Fibroblast of skin of right biceps (primary cell): Measurements from ENCODE around the gene OR6X1.

Experiments
- DNase-seq: peaks from one replicate; pipeline ENCODE4 v3.0.0-alpha.2; 2013

OR6X1 gene

GRCh38 chr11:123754101-123754568 lies at the start of gene OR6X1:
Gene OR6X1, minus strand, starts transcription at chr11:123754518. Its CDS starts 0 bp downstream, at chr11:123754518.
- DNase-seq = no peak

- no peak for DNase-seq
These were observed 47.4 kb upstream of the OR6X1 start for GRCh38 chr11:123801765-123802164.

- no peak for DNase-seq
These were observed 45.7 kb upstream of the OR6X1 start for GRCh38 chr11:123800036-123800435.

- no peak for DNase-seq
These were observed 45.1 kb upstream of the OR6X1 start for GRCh38 chr11:123799438-123799837.

GRCh38 chr11:123798513-123799252 lies 44.4 kb upstream of the OR6X1 start:
- DNase-seq = no peak

GRCh38 chr11:123798079-123798478 lies 43.8 kb upstream of the OR6X1 start:
- DNase-seq = no peak

- no peak for DNase-seq
These were observed 43.2 kb upstream of the OR6X1 start for GRCh38 chr11:123797541-123797940.

GRCh38 chr11:123797114-123797513 lies 42.8 kb upstream of the OR6X1 start:
- no peak for DNase-seq

- no peak for DNase-seq
These were observed 41.9 kb upstream of the OR6X1 start for GRCh38 chr11:123796226-123796625.

- DNase-seq = no peak
These were observed 29.2 kb upstream of the OR6X1 start for GRCh38 chr11:123783536-123783935.

GRCh38 chr11:123778511-123778910 lies 24.2 kb upstream of the OR6X1 start:
- DNase-seq = no peak

GRCh38 chr11:123775715-123776549 lies 21.6 kb upstream of the OR6X1 start:
- DNase-seq = no peak

- DNase-seq = no peak
These were observed 21.0 kb upstream of the OR6X1 start for GRCh38 chr11:123775289-123775688.

GRCh38 chr11:123773959-123774358 lies 19.6 kb upstream of the OR6X1 start:
- no peak for DNase-seq

GRCh38 chr11:123773026-123773425 lies 18.7 kb upstream of the OR6X1 start:
- DNase-seq = no peak

GRCh38 chr11:123771664-123772063 lies 17.3 kb upstream of the OR6X1 start:
- no peak for DNase-seq

- DNase-seq = no peak
These were observed 16.4 kb upstream of the OR6X1 start for GRCh38 chr11:123770712-123771111.

- no peak for DNase-seq
These were observed 11.3 kb upstream of the OR6X1 start for GRCh38 chr11:123765601-123766000.

- DNase-seq = no peak
These were observed 8.1 kb upstream of the OR6X1 start for GRCh38 chr11:123762422-123762821.

GRCh38 chr11:123760894-123761293 lies 6.6 kb upstream of the OR6X1 start:
- DNase-seq = no peak

- DNase-seq = no peak
These were observed 3.7 kb upstream of the OR6X1 start for GRCh38 chr11:123757976-123758375.

- DNase-seq = no peak
These were observed 1.5 kb upstream of the OR6X1 start for GRCh38 chr11:123755813-123756212.

GRCh38 chr11:123755344-123755743 lies 1.0 kb upstream of the OR6X1 start:
- no peak for DNase-seq

- no peak for DNase-seq
These were observed 1.2 kb downstream of the OR6X1 start for GRCh38 chr11:123753110-123753509.
